Astrocyte (in vitro differentiated cells and primary cell): ENCODE data around the gene GFPT2.

ENCODE experiments used
- EZH2 ChIP-seq: IDR thresholded peaks from 2 replicates; pipeline ENCODE4 v1.6.1; 2012; ENCODE audit warnings: mild to moderate bottlenecking, low read length, inconsistent platforms; ENCODE audit not compliant: insufficient read depth
- TF ChIP-seq, protein P1 (sequence below): IDR thresholded peaks from 2 replicates; pipeline ENCODE4 v1.5.1; 2011; ENCODE audit warnings: low read depth, mild to moderate bottlenecking, inconsistent platforms, low read length, moderate library complexity; ENCODE audit not compliant: insufficient read depth

DNA sequence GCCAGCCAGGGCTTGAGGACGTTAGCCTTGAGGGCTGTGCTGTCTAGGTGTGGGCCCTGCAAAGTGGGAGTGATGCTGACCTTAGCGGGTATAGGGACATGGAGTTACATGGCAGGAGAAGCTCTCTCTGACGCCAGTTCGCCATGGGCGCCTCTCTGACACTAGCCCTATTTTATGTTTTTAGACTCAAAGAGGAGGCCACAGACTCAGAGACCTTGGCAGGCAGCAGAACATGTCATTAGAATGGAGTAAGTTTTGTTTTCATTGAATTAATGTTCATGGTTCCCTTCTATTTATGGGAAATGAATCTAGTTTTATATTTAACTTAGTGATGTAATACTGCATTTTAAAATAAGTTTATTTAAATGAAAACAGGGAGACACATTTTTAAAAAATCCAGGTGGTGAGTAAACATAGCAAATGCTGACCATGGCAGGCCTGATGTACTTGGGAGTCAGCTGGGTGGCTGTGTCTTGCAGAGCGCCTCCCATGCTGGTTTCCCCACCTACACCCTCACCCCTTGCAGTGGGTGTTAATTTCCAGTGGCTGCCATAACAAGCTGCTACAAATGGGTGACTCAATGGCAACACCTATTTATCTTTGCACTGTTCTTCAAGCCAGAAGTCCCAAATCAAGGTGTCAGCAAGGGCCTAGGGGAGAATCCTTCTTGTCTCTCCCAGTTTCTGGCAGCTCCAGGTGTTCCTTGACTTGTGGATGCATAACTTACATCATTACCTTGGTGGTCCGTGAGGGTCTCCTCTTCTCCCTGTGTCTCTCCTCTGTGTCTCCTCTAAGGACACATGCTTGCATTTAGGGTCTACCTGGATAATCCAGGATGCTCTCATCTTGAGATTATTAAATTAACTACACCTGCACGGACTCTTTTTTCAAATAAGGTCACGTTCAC is 25.6 kb upstream of the GFPT2 start:
- TF ChIP-seq, protein P1, sequence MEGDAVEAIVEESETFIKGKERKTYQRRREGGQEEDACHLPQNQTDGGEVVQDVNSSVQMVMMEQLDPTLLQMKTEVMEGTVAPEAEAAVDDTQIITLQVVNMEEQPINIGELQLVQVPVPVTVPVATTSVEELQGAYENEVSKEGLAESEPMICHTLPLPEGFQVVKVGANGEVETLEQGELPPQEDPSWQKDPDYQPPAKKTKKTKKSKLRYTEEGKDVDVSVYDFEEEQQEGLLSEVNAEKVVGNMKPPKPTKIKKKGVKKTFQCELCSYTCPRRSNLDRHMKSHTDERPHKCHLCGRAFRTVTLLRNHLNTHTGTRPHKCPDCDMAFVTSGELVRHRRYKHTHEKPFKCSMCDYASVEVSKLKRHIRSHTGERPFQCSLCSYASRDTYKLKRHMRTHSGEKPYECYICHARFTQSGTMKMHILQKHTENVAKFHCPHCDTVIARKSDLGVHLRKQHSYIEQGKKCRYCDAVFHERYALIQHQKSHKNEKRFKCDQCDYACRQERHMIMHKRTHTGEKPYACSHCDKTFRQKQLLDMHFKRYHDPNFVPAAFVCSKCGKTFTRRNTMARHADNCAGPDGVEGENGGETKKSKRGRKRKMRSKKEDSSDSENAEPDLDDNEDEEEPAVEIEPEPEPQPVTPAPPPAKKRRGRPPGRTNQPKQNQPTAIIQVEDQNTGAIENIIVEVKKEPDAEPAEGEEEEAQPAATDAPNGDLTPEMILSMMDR: no peak
- no peak for TF ChIP-seq EZH2
